ENCODE measurements around the gene GPRC5B.

The GPRC5B gene

DNA sequence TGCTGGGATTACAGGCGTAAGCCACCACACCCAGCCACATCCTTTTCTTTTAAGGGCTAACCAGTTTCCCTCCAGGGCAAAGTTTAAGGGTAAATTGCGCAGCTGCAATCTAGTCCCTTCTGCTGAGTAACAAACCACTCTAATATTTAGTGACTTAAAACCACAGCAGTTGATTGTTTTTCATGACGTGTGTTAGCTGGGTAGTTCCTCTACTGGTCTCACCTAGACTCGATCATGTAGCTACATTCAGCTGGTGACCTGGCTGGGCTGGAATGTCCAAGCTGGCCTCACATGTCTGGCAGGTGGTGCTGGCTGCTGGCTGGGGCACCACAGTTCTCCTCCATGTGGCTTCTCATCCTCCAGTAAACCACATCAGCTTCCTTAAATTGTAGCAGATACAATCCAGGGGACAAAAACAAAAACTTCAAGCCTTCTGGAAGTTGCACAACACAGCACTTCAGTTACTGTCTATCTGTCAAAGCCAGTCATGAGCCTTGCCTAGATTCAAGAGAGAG is 75.5 kb downstream of the GPRC5B start:
- DNase-seq: no peak

- DNase-seq: no peak
Measured at GRCh38 chr16:19808061-19808641, 76.5 kb downstream of the GPRC5B start.

Data from effector CD4-positive, alpha-beta T cell (primary cell).